GM19025 (cell line): ENCODE results near the gene FBXL15.

Source experiments
- ATAC-seq: cut with Tn5 transposase; IDR thresholded peaks from one replicate; pipeline ENCODE4 v1.9.1; 2021; ENCODE audit warnings: mild to moderate bottlenecking, low read depth, moderate library complexity; ENCODE audit not compliant: unreplicated experiment

FBXL15 gene

DNA sequence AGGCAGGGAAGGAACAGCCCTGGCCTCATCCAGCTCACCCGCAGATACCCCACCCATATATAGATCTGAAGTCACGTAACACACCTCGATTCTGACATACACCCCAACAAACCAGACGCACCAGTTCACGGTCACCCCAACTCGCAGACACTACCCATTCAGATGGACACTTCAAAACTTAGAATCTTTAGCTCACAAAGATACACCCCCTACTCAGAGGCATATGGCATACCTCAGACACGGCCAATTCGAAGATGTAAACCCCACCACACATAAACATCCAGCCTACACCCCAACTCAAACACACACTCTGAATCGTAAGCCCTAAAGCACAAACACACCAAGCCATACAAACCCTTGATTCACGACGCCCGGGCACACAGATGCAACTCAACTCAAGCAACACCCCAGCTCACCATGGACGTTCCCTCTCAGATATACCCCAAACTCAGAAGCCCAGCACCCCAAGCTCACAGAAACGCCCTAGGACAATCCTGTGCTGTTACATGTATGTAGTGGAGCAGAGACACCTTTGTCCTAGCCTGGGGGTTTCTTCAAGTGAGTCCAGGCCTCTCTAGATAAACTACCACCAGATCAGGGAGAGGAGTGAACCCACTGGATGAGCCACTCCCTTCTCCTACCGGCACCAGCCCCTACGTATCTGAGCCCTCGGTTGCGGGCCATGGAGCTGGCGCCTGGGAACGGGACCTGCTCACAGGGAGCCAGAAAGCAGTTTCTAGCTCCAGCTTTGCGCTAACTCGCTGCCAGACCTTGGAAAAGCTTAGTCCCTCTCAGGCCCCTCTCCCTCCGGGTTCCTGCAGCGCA is 10.8 kb upstream of the FBXL15 start:
- no peak for ATAC-seq

DNA sequence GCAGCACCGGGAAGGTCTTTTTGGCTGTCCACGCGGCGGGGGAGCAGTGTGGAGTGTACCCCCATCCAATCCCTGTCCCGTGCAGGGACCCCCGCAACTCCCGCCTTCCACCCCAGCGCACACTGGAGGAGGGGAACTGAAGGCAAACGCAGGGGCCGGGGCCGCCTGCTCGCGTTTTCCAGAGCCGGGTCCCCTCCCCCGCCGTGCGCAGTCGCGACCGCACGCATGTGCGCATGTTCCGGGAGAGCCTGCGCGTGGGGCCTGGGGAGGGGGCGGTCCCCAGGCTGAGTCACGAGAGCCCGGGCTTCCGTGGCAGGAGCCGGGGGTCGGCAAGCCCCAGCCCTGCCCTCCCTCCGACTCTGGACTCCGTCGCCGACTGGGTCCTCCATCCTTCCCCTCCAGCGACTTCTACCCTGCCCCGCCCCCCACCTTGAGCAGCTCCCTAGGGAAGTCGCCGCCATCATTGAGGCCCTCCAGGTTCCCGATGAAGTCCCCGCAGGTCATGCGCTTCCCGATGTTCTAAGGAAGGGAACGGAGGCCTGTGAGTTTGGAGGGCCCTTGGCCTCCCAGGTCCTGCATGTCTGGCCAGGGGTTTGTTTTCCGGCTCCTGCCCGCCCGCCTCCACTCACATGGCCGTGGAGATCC is 10.1 kb upstream of the FBXL15 start:
- ATAC-seq = no peak

DNA sequence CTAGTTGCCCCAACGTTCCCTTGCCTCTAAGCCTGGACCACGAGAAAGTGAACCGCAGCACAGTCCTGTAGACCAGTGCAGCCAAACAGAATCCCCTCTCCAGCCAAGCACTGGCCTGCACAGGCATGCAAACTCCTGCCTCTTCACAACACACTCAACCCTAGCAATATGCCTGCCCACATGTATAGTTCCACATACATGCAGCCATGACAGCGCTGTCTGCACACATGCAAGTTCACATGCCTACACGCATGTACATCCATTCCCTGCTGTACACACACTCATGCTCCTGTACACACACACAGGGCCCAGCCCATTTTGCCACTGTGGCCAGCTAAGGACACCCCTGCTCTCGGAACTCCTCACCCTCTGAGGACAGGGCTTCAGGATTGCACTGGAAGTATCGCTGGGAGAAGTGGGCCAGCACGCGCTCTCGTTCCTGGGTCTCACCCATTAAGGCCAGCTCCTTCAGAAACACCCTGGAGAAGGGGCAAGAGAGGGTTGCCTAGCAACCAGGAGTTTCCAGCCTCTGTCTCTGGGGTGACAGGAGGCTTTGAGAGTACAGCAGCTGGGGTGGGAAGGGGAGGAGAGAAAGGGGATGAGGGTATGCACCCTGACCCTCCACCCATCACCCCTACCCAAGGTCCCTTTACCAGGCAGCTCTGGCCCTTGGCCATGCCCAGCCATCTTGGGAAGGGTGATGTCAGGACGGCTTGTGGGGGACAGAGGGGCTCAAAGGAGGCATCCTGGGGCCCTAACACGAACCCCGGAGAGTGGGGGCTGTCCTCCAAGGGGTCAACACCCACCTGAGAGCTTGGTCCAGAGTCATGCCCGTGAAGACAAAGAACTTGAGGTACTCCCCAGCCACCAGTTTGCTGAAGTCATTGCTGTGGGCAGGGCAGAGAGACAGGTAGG is 9.0 kb upstream of the FBXL15 start:
- ATAC-seq = no peak

DNA sequence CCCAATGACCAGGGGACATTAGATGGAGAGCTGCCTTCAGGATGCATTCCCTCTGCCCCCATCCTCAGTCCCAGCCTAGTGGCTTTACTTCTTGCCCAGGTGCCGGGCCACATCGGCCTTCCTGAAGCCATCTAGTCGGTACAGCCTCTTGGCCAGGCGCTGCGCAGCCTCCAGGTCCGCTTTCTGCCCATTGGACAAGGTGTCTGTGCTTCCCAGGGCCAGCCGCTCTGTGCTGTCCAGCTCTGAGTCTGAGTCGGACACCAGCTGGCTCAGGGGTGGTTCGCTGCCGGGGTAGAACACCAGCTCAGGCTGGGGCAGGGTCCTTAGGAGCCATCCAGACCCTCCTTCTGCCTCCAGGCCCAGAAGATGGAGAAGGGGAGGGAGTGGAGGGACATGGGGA is 8.3 kb upstream of the FBXL15 start:
- ATAC-seq = no peak

- ATAC-seq = no peak
Observed at GRCh38 chr10:102413053-102413705, 7.5 kb upstream of the FBXL15 start.

DNA sequence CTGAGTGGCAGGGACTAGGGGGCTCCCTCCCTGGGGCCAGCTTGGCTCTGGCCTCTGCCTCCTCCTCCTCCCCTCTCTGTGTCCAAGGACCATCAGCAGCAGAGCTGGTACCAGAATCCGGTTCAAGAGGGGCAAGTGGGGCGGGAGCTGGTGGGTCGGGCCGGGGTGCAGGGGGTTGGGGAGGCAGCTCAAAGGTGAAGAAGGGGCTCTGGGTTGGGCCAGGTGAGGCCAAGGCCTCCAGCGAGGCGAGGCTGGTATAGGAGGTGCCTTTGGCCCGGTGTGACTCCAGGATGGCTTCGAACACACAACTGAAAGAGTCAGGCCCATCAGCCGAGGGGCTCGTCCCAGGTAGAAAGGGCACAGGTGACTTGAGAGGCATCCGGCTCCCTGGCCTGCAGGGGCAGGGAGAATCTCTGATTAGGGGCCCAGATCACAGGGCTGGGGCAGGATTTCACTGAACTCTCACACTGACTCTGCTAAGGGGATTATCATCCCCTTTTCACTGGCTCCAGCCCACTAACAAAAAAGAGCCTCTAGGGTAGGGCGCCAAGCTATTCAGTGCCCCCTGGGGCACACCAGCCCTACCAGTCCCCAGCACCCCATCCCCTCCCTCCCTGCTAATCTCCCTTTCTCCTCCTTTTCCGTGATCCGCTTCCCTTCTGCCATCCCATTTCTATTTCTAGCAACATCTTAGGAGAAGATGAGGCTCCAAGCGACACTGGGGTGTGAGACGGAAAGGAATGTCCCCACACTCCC is 6.7 kb upstream of the FBXL15 start:
- ATAC-seq = no peak

- ATAC-seq = no peak
Observed at GRCh38 chr10:102414749-102415148, 5.9 kb upstream of the FBXL15 start.

- ATAC-seq = no peak
Observed at GRCh38 chr10:102416283-102416682, 4.4 kb upstream of the FBXL15 start.

GRCh38 chr10:102416695-102417094 is 3.9 kb upstream of the FBXL15 start:
- no peak for ATAC-seq

GRCh38 chr10:102418622-102419268 is 1.9 kb upstream of the FBXL15 start, which contains the start of gene PSD:
TSS of gene PSD (minus strand) at chr10:102418785. CDS start at chr10:102417038, 1,747 bp downstream.
- no peak for ATAC-seq

GRCh38 chr10:102419269-102420180 is 1.1 kb upstream of the FBXL15 start:
- no peak for ATAC-seq

GRCh38 chr10:102420181-102420713 is 389 bp upstream of the FBXL15 start:
- ATAC-seq = no peak

- ATAC-seq = no peak
Observed at GRCh38 chr10:102421507-102421756, 796 bp downstream of the FBXL15 start.

DNA sequence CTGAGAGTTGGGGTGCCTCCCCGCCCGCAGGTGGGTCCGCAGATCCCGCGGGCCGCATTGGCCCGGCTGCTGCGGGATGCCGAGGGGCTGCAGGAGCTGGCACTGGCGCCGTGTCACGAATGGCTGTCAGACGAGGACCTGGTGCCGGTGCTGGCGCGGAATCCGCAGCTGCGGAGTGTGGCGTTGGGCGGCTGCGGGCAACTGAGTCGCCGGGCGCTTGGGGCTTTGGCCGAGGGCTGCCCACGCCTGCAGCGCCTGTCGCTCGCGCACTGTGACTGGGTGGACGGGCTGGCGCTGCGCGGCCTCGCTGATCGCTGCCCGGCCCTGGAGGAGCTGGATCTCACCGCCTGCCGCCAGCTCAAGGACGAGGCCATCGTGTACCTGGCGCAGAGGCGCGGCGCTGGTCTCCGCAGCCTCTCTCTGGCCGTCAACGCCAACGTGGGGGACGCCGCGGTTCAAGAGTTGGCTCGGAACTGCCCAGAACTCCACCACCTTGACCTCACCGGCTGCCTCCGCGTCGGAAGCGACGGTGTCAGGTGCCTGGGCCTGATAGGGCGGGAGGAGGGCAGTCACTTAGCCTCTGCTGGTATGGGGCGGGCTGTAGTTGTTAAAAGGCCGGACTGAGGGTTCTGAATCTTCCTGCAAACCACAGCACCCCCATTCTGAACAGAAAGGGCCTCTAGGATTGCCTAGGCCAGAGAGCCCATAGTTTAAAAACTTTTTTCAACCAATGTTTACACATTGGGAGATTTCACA is 1.3 kb downstream of the FBXL15 start:
- ATAC-seq = no peak

GRCh38 chr10:102422545-102423129 is 2.0 kb downstream of the FBXL15 start:
- ATAC-seq = no peak

DNA sequence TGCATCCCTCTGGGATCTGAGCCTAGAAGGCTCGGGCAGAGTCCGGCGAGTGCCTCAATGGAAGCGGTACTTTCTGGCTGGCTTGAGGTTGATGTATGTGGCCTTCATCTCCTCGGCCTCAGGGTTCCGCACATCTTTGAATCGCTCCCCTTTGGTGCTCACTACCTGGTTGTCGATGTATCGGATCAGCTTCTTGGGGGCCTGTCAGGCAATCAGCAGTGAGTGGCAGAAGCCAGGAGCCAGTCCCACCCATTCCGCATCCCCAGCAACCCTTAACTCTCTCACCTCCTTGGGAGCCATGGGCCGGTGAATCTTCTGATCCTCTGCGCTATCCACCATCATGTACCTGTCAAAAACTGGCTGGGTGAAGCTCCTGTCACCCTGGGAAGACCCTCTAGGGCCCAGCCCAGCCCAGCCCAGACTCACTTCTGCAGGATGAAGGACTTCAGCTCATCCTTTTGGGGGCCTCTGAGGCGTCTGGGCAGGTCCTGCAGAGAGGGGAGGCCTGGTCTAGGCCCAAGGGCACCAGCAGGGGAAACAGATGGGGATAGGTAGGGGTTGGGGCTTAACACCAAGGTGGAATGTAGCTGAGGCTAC is 2.8 kb downstream of the FBXL15 start:
- no peak for ATAC-seq

DNA sequence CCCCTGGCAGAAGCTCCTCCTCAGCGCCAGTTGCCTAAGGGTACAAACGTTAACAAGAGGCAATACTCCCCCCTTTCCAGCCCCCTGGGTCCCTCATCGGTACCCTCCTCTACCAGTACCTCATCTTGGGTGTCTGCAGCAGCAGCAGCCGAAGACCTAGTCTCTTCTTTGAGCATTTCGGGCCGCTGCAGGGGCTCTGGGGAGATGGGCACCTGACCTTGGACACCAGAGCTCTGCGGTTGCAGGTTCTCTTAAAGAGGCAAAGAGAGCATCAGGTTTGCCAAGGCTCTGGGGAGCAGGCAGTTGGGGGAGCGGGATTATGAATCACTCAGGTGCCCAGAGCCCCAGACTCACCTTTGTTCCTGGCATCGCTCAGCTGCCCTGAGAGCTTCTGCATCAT is 3.5 kb downstream of the FBXL15 start:
- ATAC-seq = no peak
